Measurements from ENCODE around the gene KRTAP5-2.

GRCh38 chr11:1567052-1567720 lies 30.9 kb downstream of the KRTAP5-2 start:
- TF ChIP-seq CTCF (conservative IDR thresholded peaks at IDR 0.05) = no peak; the same call in 1 of the 2 replicates
- TF ChIP-seq EZH2 (IDR thresholded peaks at IDR 0.05; ENCODE audit: low read depth) = no peak

All from PC-9 (cell line).